K562 (cell line): ENCODE results near the gene CAMK2G. TPM values are rescaled to one million over a fixed set of nuclear protein-coding genes. Genes with fewer than 3 reads are reported as not detected.

Experiments
- BCOR ChIP-seq: fragments of 450-650 bp; IDR thresholded peaks from 2 replicates; pipeline ENCODE4 v1.6.1; 2016
- CREB1 ChIP-seq, 2 experiments: sonication (generic) in 1 of 2; formaldehyde crosslinking in 1 of 2; IDR thresholded peaks; 2 replicates each; pipeline versions ENCODE4 v1.6.1 to v1.8.0; 2012 to 2022; ENCODE audit warnings: inconsistent platforms in 1 of 2, mild to moderate bottlenecking in 1 of 2, missing genetic modification reagents in 1 of 2, moderate library complexity in 1 of 2
- ELF1 ChIP-seq: fragments of 200-800 bp; sonication (Bioruptor generic); IDR thresholded peaks from 2 replicates; pipeline ENCODE4 v1.6.1; 2016; ENCODE audit warnings: missing genetic modification characterization, missing compliant biosample characterization
- GABPB2 ChIP-seq: fragments of 250-450 bp; sonication (Bioruptor Pico); conservative IDR thresholded peaks from 2 replicates; pipeline ENCODE4 v1.5.1; 2021; ENCODE audit warnings: mild to moderate bottlenecking
- KLF16 ChIP-seq: IDR thresholded peaks from 2 replicates; pipeline ENCODE4 v1.6.1; 2016; ENCODE audit warnings: antibody characterized with exemption
- NCOA4 ChIP-seq: fragments of 450-650 bp; IDR thresholded peaks from 2 replicates; pipeline ENCODE4 v1.6.1; 2018; ENCODE audit warnings: mild to moderate bottlenecking; ENCODE audit not compliant: partially characterized antibody
- PCBP2 ChIP-seq: fragments of 200-400 bp; formaldehyde crosslinking; IDR thresholded peaks from 2 replicates; pipeline ENCODE4 v1.6.1; 2018; ENCODE audit warnings: low read length, low read depth, mild to moderate bottlenecking, moderate library complexity; ENCODE audit not compliant: poor library complexity, severe bottlenecking
- PHF21A ChIP-seq: fragments of 450-650 bp; IDR thresholded peaks from 2 replicates; pipeline ENCODE4 v1.6.1; 2017; ENCODE audit warnings: low read depth, borderline replicate concordance
- POLR2H ChIP-seq: IDR thresholded peaks from 2 replicates; pipeline ENCODE4 v1.6.1; 2016; ENCODE audit warnings: missing genetic modification characterization, low read depth, mild to moderate bottlenecking, control low read depth, missing compliant biosample characterization, moderate library complexity
- STAT5B ChIP-seq: fragments of 250-450 bp; sonication (Bioruptor Pico); IDR thresholded peaks from 2 replicates; pipeline ENCODE4 v1.8.0; 2021; ENCODE audit warnings: mild to moderate bottlenecking, inconsistent platforms
- TAF7 ChIP-seq: fragments of 450-650 bp; IDR thresholded peaks from 2 replicates; pipeline ENCODE4 v1.6.1; 2016; ENCODE audit warnings: missing genetic modification characterization, missing compliant biosample characterization
- TCF3 ChIP-seq: sonication (generic); formaldehyde crosslinking; IDR thresholded peaks from 2 replicates; pipeline ENCODE4 v1.4.0; 2020; ENCODE audit warnings: mild to moderate bottlenecking, missing genetic modification reagents
- TEAD1 ChIP-seq, 2 experiments: fragments of 450-650 bp in 1 of 2; sonication (generic) in 1 of 2; formaldehyde crosslinking; IDR thresholded peaks; 2 replicates each; pipeline versions ENCODE4 v1.4.0 to v1.8.0; 2020 to 2022; ENCODE audit warnings: mild to moderate bottlenecking in 2 of 2, missing genetic modification reagents in 1 of 2
- VEZF1 ChIP-seq: fragments of 200-800 bp; sonication (Bioruptor generic); IDR thresholded peaks from 2 replicates; pipeline ENCODE4 v1.6.1; 2017; ENCODE audit warnings: missing genetic modification characterization, missing compliant biosample characterization
- ZBED1 ChIP-seq: IDR thresholded peaks from 2 replicates; pipeline ENCODE4 v1.6.1; 2014
- ZNF318 ChIP-seq, 2 experiments: fragments of 450-650 bp; IDR thresholded peaks; 2 replicates each; pipeline ENCODE4 v1.6.1; 2016; ENCODE audit warnings: mild to moderate bottlenecking in 2 of 2, borderline replicate concordance in 1 of 2, low read depth in 1 of 2, moderate library complexity in 1 of 2
- ZNF444 ChIP-seq: fragments of 250-450 bp; sonication (Bioruptor Pico); IDR thresholded peaks from 2 replicates; pipeline ENCODE4 v1.4.0; 2020; ENCODE audit warnings: mild to moderate bottlenecking, moderate library complexity
- ZNF699 ChIP-seq: fragments of 250-450 bp; sonication (Bioruptor Pico); IDR thresholded peaks from 2 replicates; pipeline ENCODE4 v1.8.0; 2021; ENCODE audit warnings: mild to moderate bottlenecking, moderate library complexity; ENCODE audit not compliant: insufficient replicate concordance
- polyA plus RNA-seq, 8 experiments: library from polyadenylated mRNA; depleted of rRNA in 4 of 8; stranded (reverse) in 5 of 8; unstranded in 3 of 8; fragments of >200 nt; fragmentation: Nextera tagmentation in 2 of 8; fragmentation: Illumina TruSeq in 1 of 8; extraction: Ambion mirVana in 2 of 8; extraction: Trizol in 1 of 8; gene quantifications; 2 replicates each; pipeline versions ENCODE4 v1.2.1 to v1.2.3, GENCODE V29; 2011 to 2014; ENCODE audit warnings: inconsistent platforms in 1 of 8, missing spikeins in 1 of 8
- total RNA-seq, 7 experiments: library from RNA; depleted of rRNA in 6 of 7; stranded (reverse); fragments of >200 nt in 6 of 7; fragmentation: Illumina TruSeq in 2 of 7; extraction: Trizol in 2 of 7; gene quantifications; 2 replicates each; pipeline versions ENCODE4 v1.2.1 to v1.2.3, GENCODE V29; 2011 to 2021; ENCODE audit warnings: low replicate concordance in 1 of 7

Gene CAMK2G
- total and polyA plus RNA-seq, 9 of the 15 experiments (the other 6 are each of a cell fraction or from before 2014, with no cell fraction given) = 9.0 to 37.9 (median 32.6) TPM

- TF ChIP-seq CREB1 (IDR thresholded peaks at IDR 0.05) (no peak), CREB1 (CRISPR knock-in tag; IDR thresholded peaks at IDR 0.05) (no peak), TEAD1 (CRISPR knock-in tag; IDR thresholded peaks at IDR 0.05) (peak in 1 of 2 experiments; percentile 52; a peak in 1 of 4 replicates), PHF21A (no peak), ZNF699 (CRISPR knock-in tag) (no peak), GABPB2 (CRISPR knock-in tag) (no peak), VEZF1 (peak; percentile 24; the same call in 1 of the 2 replicates), TAF7 (tag) (no peak), NCOA4 (no peak), ZBED1 (no peak), PCBP2 (no peak), ZNF444 (CRISPR knock-in tag) (no peak), POLR2H (tag) (no peak), BCOR (no peak), ZNF318 (IDR thresholded peaks at IDR 0.05; ENCODE audit: borderline replicate concordance in 1 of 2, low read depth in 1 of 2) (no peak), TCF3 (CRISPR knock-in tag) (0 out of 2 replicates have a peak, but pooled peaks have one; percentile 17), STAT5B (CRISPR knock-in tag) (no peak), KLF16 (no peak), ELF1 (tag) (peak; percentile 56)
Measured at GRCh38 chr10:73809061-73809818, 65.1 kb downstream of the CAMK2G start (continued).
